GM23338 (cell line): ENCODE measurements around the gene RFPL4AL1.
"Not testable (repeated sequence)": the region's sequence is repeated elsewhere in the genome, so short reads cannot be mapped to it uniquely, and the experiment has no call there.

Source experiments
- CREB1 ChIP-seq: fragments of 250-450 bp; sonication (Bioruptor Pico); IDR thresholded peaks from 2 replicates; pipeline ENCODE4 v1.5.0; 2020; ENCODE audit warnings: low read depth, mild to moderate bottlenecking, moderate library complexity
- CTCF ChIP-seq, 2 experiments: fragments of 200-600 bp in 1 of 2; sonication (generic) in 1 of 2; conservative IDR thresholded peaks; 2 replicates each; pipeline versions ENCODE4 v1.5.1 to v1.6.1; 2016 to 2017; ENCODE audit warnings: antibody characterized with exemption in 2 of 2, low read depth in 2 of 2, mild to moderate bottlenecking in 2 of 2, moderate library complexity in 1 of 2
- EZH2 ChIP-seq: fragments of 200-600 bp; sonication (generic); IDR thresholded peaks from one replicate; pipeline ENCODE4 v1.8.0; 2017; ENCODE audit warnings: antibody characterized with exemption, mild to moderate bottlenecking, low read depth; ENCODE audit not compliant: unreplicated experiment
- EZH2phosphoT487 ChIP-seq: fragments of 200-600 bp; sonication (generic); IDR thresholded peaks from one replicate; pipeline ENCODE4 v1.8.1; 2018; ENCODE audit warnings: antibody characterized with exemption; ENCODE audit not compliant: unreplicated experiment
- POLR2AphosphoS5 ChIP-seq: IDR thresholded peaks from 2 replicates; pipeline ENCODE4 v1.6.1; 2016; ENCODE audit warnings: antibody characterized with exemption, low read depth
- REST ChIP-seq: IDR thresholded peaks from one replicate; pipeline ENCODE4 v1.6.1; 2018; ENCODE audit warnings: antibody characterized with exemption; ENCODE audit not compliant: unreplicated experiment
- ZNF462 ChIP-seq: fragments of 250-450 bp; sonication (Bioruptor Pico); IDR thresholded peaks from 2 replicates; pipeline ENCODE4 v1.5.0; 2020; ENCODE audit warnings: mild to moderate bottlenecking, moderate library complexity

GRCh38 chr19:55769632-55770031, 714 bp downstream of the RFPL4AL1 start:
- not testable (repeated sequence) for TF ChIP-seq CTCF (conservative IDR thresholded peaks at IDR 0.05; ENCODE audit: low read depth in 2 of 2); POLR2AphosphoS5; EZH2; CREB1 (CRISPR knock-in tag); REST; EZH2phosphoT487; ZNF462 (CRISPR knock-in tag)
